IPS-NIHi7 (cell line): Measurements from ENCODE around the gene PKN3.
"Not testable (repeated sequence)": the region's sequence is repeated elsewhere in the genome, so short reads cannot be mapped to it uniquely, and the experiment has no call there.

Experiments
- DNase-seq: peaks from one replicate; pipeline ENCODE4 v3.0.0; 2012; ENCODE audit warnings: mixed read lengths; ENCODE audit errors: extremely low spot score

PKN3 gene

GRCh38 chr9:128702445-128702948 is at the start of gene PKN3:
TSS of gene PKN3 (plus strand) at chr9:128702503. CDS start at chr9:128702916, 413 bp downstream.
- DNase-seq: peak; percentile 97

GRCh38 chr9:128653908-128654307 is 48.4 kb upstream of the PKN3 start:
- DNase-seq: no peak

- no peak for DNase-seq
These were observed 47.8 kb upstream of the PKN3 start for GRCh38 chr9:128654481-128654880.

GRCh38 chr9:128656416-128657343 is 45.6 kb upstream of the PKN3 start, which contains the start of gene DYNC2I2:
TSS of gene DYNC2I2 (minus strand) at chr9:128656847. CDS start at chr9:128656726, 121 bp downstream.
- peak; percentile 99 for DNase-seq

GRCh38 chr9:128657344-128657704 is 45.0 kb upstream of the PKN3 start:
- DNase-seq: no peak

GRCh38 chr9:128657796-128658195 is 44.5 kb upstream of the PKN3 start:
- no peak for DNase-seq

GRCh38 chr9:128666481-128666941 is 35.8 kb upstream of the PKN3 start:
- not testable (repeated sequence) for DNase-seq

GRCh38 chr9:128669786-128670185 is 32.5 kb upstream of the PKN3 start:
- DNase-seq: no peak

GRCh38 chr9:128675382-128675781 is 26.9 kb upstream of the PKN3 start:
- DNase-seq: no peak

GRCh38 chr9:128677794-128678193 is 24.5 kb upstream of the PKN3 start:
- DNase-seq: no peak

GRCh38 chr9:128683340-128684064 is 18.8 kb upstream of the PKN3 start:
- peak; percentile 95 for DNase-seq

- DNase-seq: no peak
These were observed 18.3 kb upstream of the PKN3 start for GRCh38 chr9:128684065-128684324.

GRCh38 chr9:128684325-128685199 is 17.7 kb upstream of the PKN3 start:
- peak; percentile 79 for DNase-seq

GRCh38 chr9:128685636-128686489 is 16.4 kb upstream of the PKN3 start:
- DNase-seq: peak; percentile 4

GRCh38 chr9:128687453-128687852 is 14.8 kb upstream of the PKN3 start:
- DNase-seq: no peak

GRCh38 chr9:128688501-128689292 is 13.6 kb upstream of the PKN3 start, which contains the start of gene SET:
TSS of gene SET (plus strand) at chr9:128689222. CDS start at chr9:128689583, 361 bp downstream.
- peak; percentile 98 for DNase-seq

GRCh38 chr9:128689293-128689774 is 13.0 kb upstream of the PKN3 start:
- peak; percentile 14 for DNase-seq

- DNase-seq: peak; percentile 59
These were observed 12.3 kb upstream of the PKN3 start for GRCh38 chr9:128689820-128690683.

GRCh38 chr9:128690684-128691034 is 11.6 kb upstream of the PKN3 start:
- no peak for DNase-seq
